Neuronal stem cell (in vitro differentiated cells): ENCODE results near the gene ATG2A.

Experiments
- DNase-seq: peaks from one replicate; pipeline ENCODE4 v3.0.0-alpha.2; 2013; ENCODE audit warnings: low spot score
- H2AFZ ChIP-seq: one replicate; pipeline ENCODE4 v1.6.1; 2013; ENCODE audit warnings: mild to moderate bottlenecking, low read length, inconsistent platforms
- H2AK5ac ChIP-seq: 2 replicates; pipeline ENCODE4 v1.6.1; 2013; ENCODE audit warnings: low read depth, mild to moderate bottlenecking, inconsistent platforms, low read length, moderate library complexity, mixed read lengths
- H2BK120ac ChIP-seq: 2 replicates; pipeline ENCODE4 v1.6.1; 2013; ENCODE audit warnings: low read depth, mild to moderate bottlenecking, inconsistent platforms, low read length, moderate library complexity, mixed read lengths
- H2BK12ac ChIP-seq: one replicate; pipeline ENCODE4 v1.6.1; 2013; ENCODE audit warnings: low read length, inconsistent platforms
- H2BK15ac ChIP-seq: 2 replicates; pipeline ENCODE4 v1.6.1; 2013; ENCODE audit warnings: mild to moderate bottlenecking, low read length, inconsistent platforms, mixed read lengths
- H2BK5ac ChIP-seq: one replicate; pipeline ENCODE4 v1.6.1; 2013; ENCODE audit warnings: inconsistent platforms, mild to moderate bottlenecking, low read length, moderate library complexity
- H3K14ac ChIP-seq: one replicate; pipeline ENCODE4 v1.6.1; 2013; ENCODE audit warnings: low read length, inconsistent platforms
- H3K18ac ChIP-seq: 2 replicates; pipeline ENCODE4 v1.6.1; 2013; ENCODE audit warnings: low read length, inconsistent platforms
- H3K23ac ChIP-seq: 2 replicates; pipeline ENCODE4 v1.6.1; 2013; ENCODE audit warnings: low read depth, mild to moderate bottlenecking, mixed read lengths, low read length, inconsistent platforms; ENCODE audit not compliant: poor library complexity
- H3K27ac ChIP-seq: replicated peaks from 3 replicates; pipeline ENCODE4 v1.5.1; 2013; ENCODE audit warnings: low read length, inconsistent platforms
- H3K27me3 ChIP-seq, 3 experiments: 2 replicates each; pipeline ENCODE4 v1.6.1; 2013; ENCODE audit warnings: low read length in 3 of 3, mild to moderate bottlenecking in 2 of 3, inconsistent platforms in 1 of 3, low read depth in 1 of 3, mixed read lengths in 1 of 3, moderate library complexity in 1 of 3; ENCODE audit not compliant: control insufficient read depth in 3 of 3, insufficient read depth in 3 of 3
- H3K36me3 ChIP-seq, 2 donors: replicated peaks in 1 of 2; 2 replicates each; pipeline ENCODE4 v1.6.1; 2013; ENCODE audit warnings: low read length in 2 of 2; ENCODE audit not compliant: control insufficient read depth in 2 of 2, insufficient read depth in 2 of 2
- H3K4ac ChIP-seq: 2 replicates; pipeline ENCODE4 v1.6.1; 2013; ENCODE audit warnings: inconsistent platforms, mild to moderate bottlenecking, low read length, moderate library complexity
- H3K4me1 ChIP-seq, 2 donors: 1 replicate in 1 of 2; 2 replicates in 1 of 2; pipeline ENCODE4 v1.6.1; 2013; ENCODE audit warnings: low read length in 2 of 2, low read depth in 1 of 2; ENCODE audit not compliant: control insufficient read depth in 2 of 2, insufficient read depth in 1 of 2
- H3K4me2 ChIP-seq: one replicate; pipeline ENCODE4 v1.6.1; 2013; ENCODE audit warnings: mild to moderate bottlenecking, low read length, inconsistent platforms; ENCODE audit not compliant: insufficient read depth, poor library complexity, severe bottlenecking
- H3K4me3 ChIP-seq, 2 donors: 2 replicates each; pipeline ENCODE4 v1.5.1; 2013; ENCODE audit warnings: low read length in 2 of 2, mild to moderate bottlenecking in 2 of 2, inconsistent platforms in 1 of 2, moderate library complexity in 1 of 2
- H3K79me1 ChIP-seq: one replicate; pipeline ENCODE4 v1.6.1; 2013; ENCODE audit warnings: low read depth, mild to moderate bottlenecking, inconsistent platforms, low read length, moderate library complexity
- H3K9ac ChIP-seq: one replicate; pipeline ENCODE4 v1.6.1; 2013; ENCODE audit warnings: mild to moderate bottlenecking, low read depth, low read length, inconsistent platforms; ENCODE audit not compliant: poor library complexity
- H3K9me3 ChIP-seq, 2 donors: replicated peaks in 1 of 2; 2 replicates each; pipeline versions ENCODE3 to v1.6.1; 2013; ENCODE audit warnings: low read length in 2 of 2, mild to moderate bottlenecking in 2 of 2, inconsistent platforms in 1 of 2, low read depth in 1 of 2, mixed read lengths in 1 of 2, moderate library complexity in 1 of 2; ENCODE audit not compliant: control insufficient read depth in 2 of 2, insufficient read depth in 1 of 2
- H4K8ac ChIP-seq: one replicate; pipeline ENCODE4 v1.6.1; 2013; ENCODE audit warnings: low read depth, mild to moderate bottlenecking, inconsistent platforms, low read length, moderate library complexity
- H4K91ac ChIP-seq: one replicate; pipeline ENCODE4 v1.6.1; 2013; ENCODE audit warnings: low read length, low read depth, mild to moderate bottlenecking, inconsistent platforms; ENCODE audit not compliant: poor library complexity
- WGBS, 2 donors: extraction: QIAGEN DNeasy Blood & Tissue Kit; methylation state at CpG; one replicate each; pipeline ENCODE4 v1.1.7; 2013; ENCODE audit warnings: missing lambda C conversion rate in 2 of 2, mixed read lengths in 1 of 2; ENCODE audit not compliant: insufficient read length in 2 of 2, insufficient replicate concordance in 1 of 2; ENCODE audit errors: extremely low coverage in 2 of 2; 5-methylcytosine and 5-hydroxymethylcytosine counted together

ATG2A gene

DNA sequence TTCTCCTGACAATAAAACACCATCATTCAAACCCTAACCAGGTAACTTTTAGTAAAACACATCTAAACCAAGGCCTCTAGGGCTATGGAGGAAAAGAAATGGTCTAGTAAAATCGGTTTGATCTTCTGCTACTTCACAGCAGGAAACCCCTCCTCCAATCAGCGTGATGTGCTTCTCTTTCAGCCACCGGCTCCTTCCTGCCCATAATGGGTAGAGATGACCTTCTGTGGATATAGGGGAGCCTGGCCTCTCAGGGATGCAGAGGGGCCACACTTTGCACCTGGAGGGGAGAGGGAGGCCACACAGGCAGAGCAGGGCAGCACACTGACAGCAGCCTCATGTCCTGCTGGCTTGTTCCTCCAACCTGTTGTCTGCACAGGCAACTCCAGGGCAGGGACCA is 45.5 kb downstream of the ATG2A start:
- Histone ChIP-seq H3K4me1 (peaks cover 16 to 35% of the 10 kb centered on the region in 2 donors), H2BK120ac (no peak overlapping the region), H2AFZ (no peak overlapping the region), H3K27ac (no peak overlapping the region), H3K9ac (peak overlapping the region; percentile 72), H3K18ac (peak overlapping the region; percentile 21), H3K27me3 (no peaks in the 10 kb centered on the region), H3K23ac (peak overlapping the region; percentile 87), H2BK5ac (peak overlapping the region; percentile 57), H3K79me1 (peaks cover 4% of the 10 kb centered on the region), H4K91ac (no peak overlapping the region), H4K8ac (no peak overlapping the region), H3K36me3 (peaks cover 14 to 29% of the 10 kb centered on the region in 2 donors), H3K14ac (no peak overlapping the region), H2BK15ac (no peak overlapping the region), H3K4me3 (no peak overlapping the region), H2AK5ac (no peak overlapping the region), H3K9me3 (peaks cover 0 to 4% of the 10 kb centered on the region in 2 donors), H2BK12ac (no peak overlapping the region), H3K4ac (no peak overlapping the region), H3K4me2 (no peak overlapping the region)
- WGBS, 2 donors = no CpG with 5 or more reads among the region's 3 CpGs
- DNase-seq = no peak

DNA sequence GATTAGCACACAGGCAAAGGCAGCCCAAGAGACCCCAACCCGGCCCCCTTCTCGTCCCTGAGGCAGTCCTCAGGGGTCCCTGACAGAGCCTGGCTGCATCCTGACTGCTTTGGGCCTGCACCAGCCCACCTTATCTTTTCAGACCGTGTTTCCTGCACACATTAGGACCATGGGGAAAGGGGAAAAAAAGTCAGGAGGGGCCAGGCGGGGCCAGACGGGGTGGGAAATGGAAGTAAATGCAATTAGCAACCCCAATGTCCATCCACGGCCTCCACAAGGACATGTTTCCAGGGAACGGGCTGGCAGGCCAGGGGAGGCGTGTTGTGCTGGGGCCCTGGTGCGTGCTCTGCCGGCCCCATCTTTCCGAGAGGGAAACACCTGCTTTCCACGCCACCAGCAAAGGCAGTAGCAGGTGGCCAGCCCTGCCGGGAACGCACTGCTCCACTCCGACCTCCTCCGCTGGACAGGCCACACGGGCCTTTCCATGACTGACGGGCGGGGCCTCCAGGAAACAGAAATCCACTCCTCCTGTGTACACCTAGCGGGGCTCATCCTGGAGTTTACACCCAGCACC is 46.0 kb downstream of the ATG2A start:
- peak overlapping the region; percentile 60 for H2AFZ ChIP-seq
- H3K79me1 ChIP-seq = peaks cover 4% of the 10 kb centered on the region
- no peak overlapping the region for H3K4me3 ChIP-seq
- H3K9me3 ChIP-seq = peaks cover 0 to 4% of the 10 kb centered on the region in 2 donors
- peak overlapping the region; percentile 69 for H3K23ac ChIP-seq
- peak overlapping the region; percentile 47 for H3K4ac ChIP-seq
- no peak overlapping the region for H3K4me2 ChIP-seq
- no peak overlapping the region for H2BK120ac ChIP-seq
- H3K27ac ChIP-seq = no peak overlapping the region
- H2BK12ac ChIP-seq = no peak overlapping the region
- no peak overlapping the region for H4K8ac ChIP-seq
- no CpG with 5 or more reads among the region's 20 CpGs for WGBS, 2 donors
- H2BK5ac ChIP-seq = no peak overlapping the region
- no peak overlapping the region for H2AK5ac ChIP-seq
- peaks cover 14 to 29% of the 10 kb centered on the region in 2 donors for H3K36me3 ChIP-seq
- H4K91ac ChIP-seq = no peak overlapping the region
- no peak overlapping the region for H2BK15ac ChIP-seq
- H3K18ac ChIP-seq = no peak overlapping the region
- H3K14ac ChIP-seq = no peak overlapping the region
- DNase-seq = no peak
- peak overlapping the region; percentile 39 for H3K9ac ChIP-seq
- H3K4me1 ChIP-seq = peaks cover 13 to 31% of the 10 kb centered on the region in 2 donors
- H3K27me3 ChIP-seq = no peaks in the 10 kb centered on the region

DNA sequence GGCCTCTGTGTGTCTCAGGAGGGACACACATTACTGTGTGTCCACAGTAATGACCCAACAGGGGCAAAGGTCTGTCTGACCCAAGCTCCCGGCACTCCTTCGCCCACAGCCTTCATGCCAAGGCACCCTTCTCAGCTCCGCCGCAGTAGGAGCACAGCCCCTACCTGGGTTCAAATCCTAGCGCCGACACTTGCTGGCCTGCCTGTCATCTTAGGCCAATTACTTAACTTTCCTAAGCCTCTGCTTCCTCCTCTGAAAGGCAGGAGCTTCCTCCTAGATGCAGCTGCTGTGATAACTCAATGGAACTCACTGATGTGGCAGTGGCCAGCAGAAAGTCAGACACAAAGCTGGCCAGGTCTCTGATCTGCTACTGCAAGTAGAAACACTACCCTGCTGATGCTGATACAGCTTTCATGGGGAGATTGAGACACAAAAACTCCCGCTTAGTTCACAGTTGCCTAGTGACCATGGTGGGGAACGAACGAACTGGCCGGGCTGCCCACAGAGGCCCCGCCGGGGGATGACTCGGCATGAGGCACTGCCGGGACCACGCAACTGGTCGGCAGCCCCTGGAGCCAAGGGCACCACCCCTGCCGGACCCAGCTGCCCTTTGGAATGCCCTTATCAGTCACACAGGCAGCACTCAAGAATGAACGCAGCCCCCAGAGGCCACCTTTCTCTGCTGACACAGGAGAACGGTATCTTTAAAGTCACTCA is 46.7 kb downstream of the ATG2A start:
- Histone ChIP-seq H4K91ac (no peak overlapping the region), H3K14ac (no peak overlapping the region), H3K27ac (no peak overlapping the region), H3K4me1 (peaks cover 13 to 27% of the 10 kb centered on the region in 2 donors), H2AFZ (peak overlapping the region; percentile 60), H2BK120ac (no peak overlapping the region), H3K79me1 (peaks cover 4% of the 10 kb centered on the region), H3K4ac (no peak overlapping the region), H2BK5ac (no peak overlapping the region), H3K9ac (no peak overlapping the region), H3K9me3 (peaks cover 0 to 4% of the 10 kb centered on the region in 2 donors), H3K4me3 (no peak overlapping the region), H2BK15ac (no peak overlapping the region), H3K4me2 (no peak overlapping the region), H3K18ac (no peak overlapping the region), H2AK5ac (no peak overlapping the region), H4K8ac (no peak overlapping the region), H3K36me3 (peaks cover 14 to 29% of the 10 kb centered on the region in 2 donors), H3K27me3 (no peaks in the 10 kb centered on the region), H2BK12ac (no peak overlapping the region), H3K23ac (no peak overlapping the region)
- no CpG with 5 or more reads among the region's 19 CpGs for WGBS, 2 donors
- DNase-seq = no peak

- Histone ChIP-seq H2BK12ac (no peak overlapping the region), H2BK120ac (no peak overlapping the region), H2AFZ (no peak overlapping the region), H3K27me3 (no peaks in the 10 kb centered on the region), H3K36me3 (peaks cover 12 to 28% of the 10 kb centered on the region in 2 donors), H2AK5ac (no peak overlapping the region), H4K91ac (no peak overlapping the region), H3K9me3 (peaks cover 0 to 4% of the 10 kb centered on the region in 2 donors), H3K4me2 (no peak overlapping the region), H3K4ac (no peak overlapping the region), H3K18ac (no peak overlapping the region), H3K9ac (no peak overlapping the region), H3K23ac (no peak overlapping the region), H3K14ac (no peak overlapping the region), H3K4me1 (peaks cover 18 to 33% of the 10 kb centered on the region in 2 donors), H2BK15ac (no peak overlapping the region), H4K8ac (no peak overlapping the region), H2BK5ac (no peak overlapping the region), H3K27ac (no peak overlapping the region), H3K79me1 (peaks cover 8% of the 10 kb centered on the region), H3K4me3 (no peak overlapping the region)
- no CpG with 5 or more reads among the region's 9 CpGs for WGBS, 2 donors
- no peak for DNase-seq
These were observed 47.3 kb downstream of the ATG2A start for GRCh38 chr11:64869571-64870175.
